ENCODE results near the gene SIN3B.
"Not testable (repeated sequence)": the region's sequence is repeated elsewhere in the genome, so short reads cannot be mapped to it uniquely, and the experiment has no call there.

Gene SIN3B, protein sequence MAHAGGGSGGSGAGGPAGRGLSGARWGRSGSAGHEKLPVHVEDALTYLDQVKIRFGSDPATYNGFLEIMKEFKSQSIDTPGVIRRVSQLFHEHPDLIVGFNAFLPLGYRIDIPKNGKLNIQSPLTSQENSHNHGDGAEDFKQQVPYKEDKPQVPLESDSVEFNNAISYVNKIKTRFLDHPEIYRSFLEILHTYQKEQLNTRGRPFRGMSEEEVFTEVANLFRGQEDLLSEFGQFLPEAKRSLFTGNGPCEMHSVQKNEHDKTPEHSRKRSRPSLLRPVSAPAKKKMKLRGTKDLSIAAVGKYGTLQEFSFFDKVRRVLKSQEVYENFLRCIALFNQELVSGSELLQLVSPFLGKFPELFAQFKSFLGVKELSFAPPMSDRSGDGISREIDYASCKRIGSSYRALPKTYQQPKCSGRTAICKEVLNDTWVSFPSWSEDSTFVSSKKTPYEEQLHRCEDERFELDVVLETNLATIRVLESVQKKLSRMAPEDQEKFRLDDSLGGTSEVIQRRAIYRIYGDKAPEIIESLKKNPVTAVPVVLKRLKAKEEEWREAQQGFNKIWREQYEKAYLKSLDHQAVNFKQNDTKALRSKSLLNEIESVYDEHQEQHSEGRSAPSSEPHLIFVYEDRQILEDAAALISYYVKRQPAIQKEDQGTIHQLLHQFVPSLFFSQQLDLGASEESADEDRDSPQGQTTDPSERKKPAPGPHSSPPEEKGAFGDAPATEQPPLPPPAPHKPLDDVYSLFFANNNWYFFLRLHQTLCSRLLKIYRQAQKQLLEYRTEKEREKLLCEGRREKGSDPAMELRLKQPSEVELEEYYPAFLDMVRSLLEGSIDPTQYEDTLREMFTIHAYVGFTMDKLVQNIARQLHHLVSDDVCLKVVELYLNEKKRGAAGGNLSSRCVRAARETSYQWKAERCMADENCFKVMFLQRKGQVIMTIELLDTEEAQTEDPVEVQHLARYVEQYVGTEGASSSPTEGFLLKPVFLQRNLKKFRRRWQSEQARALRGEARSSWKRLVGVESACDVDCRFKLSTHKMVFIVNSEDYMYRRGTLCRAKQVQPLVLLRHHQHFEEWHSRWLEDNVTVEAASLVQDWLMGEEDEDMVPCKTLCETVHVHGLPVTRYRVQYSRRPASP

DNA sequence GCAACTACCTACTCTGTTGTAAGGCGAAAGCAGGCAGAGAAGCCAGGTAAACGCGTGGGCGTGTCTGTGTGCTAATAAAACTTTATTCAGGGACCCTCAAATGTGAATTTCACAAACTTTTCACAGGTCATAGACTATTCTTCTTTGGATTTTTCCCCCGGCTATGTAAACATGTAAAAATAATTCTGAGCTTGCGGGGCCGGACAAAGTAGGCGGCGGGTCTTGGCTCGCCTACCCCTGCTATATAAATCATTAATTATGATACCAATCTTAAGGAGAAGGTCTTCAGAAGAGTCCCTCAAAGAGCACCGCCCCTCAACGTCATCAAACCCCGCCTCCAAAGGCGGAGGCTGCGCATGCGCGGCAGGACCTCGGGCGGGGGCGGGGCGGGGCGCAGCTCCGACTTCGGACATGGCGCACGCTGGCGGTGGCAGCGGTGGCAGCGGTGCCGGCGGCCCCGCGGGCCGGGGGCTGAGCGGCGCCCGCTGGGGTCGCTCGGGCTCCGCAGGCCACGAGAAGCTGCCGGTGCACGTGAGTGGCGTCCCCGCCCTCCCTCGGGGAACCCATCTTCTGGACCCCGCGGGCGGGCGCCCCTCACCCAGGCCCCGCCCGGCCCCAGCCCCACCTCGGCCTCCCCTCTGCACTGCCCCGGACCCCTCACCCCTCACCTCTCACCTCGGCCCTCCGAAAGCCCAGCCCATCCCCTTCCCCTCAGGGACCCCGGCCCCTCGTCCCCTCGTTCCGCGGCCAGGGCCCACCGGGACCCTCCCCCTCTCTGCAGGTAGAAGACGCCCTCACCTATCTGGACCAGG lies at the start of gene SIN3B:
Gene SIN3B, plus strand, starts transcription at position 389 of the 812 bp plus-strand sequence. Its CDS starts 23 bp downstream, at position 412.
- peak; percentile 71 to 90 for DNase-seq

DNA sequence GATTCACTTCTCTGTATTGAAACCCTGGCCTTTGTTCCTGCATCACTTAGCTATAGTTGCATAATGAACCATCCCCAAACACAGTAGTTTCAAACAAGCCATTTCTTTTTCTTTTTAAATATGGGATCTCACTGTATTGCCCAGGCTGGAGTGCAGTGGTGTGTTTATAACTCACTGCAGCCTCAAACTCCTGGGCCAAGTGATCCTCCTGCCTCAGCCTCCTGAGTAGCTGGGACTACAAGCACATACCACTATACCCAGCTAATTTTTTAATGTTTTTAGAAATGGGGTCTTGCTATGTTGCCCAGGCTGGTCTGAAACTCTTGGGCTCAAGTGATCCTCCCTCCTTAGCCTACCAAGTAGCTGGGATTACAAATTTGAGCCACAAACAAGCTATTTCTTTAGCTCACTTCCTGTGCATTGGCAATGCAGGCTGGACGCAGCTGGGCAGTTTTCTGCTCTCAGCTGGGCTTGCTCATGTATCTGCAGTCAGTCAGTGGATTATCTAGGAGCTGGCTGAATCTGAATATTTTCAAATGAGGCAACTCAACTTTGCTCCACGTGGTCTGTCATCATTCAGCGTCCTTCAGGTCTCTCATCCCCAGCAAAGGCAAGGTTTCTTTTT lies 49.5 kb upstream of the SIN3B start:
- no peak for DNase-seq

DNA sequence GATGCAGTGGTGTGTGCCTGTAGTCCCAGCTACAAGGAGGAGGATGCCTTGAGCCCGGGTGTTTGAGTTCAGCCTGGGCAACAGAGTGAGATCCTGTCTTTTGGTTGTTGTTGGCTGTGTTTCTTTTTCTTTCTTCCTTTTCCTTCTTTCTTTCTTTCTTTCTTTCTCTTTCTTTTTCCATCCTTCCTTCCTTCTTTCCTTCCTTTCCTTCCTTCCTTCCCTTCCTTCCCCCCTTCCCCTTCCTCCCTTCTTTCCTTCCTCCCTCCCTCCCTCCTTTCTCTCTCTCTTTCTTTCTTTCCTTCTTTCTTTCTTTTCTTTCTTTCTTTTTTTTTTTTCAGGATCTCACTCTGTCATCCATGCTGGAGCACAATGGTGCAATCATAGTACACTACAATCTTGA lies 46.5 kb upstream of the SIN3B start:
- no peak for DNase-seq

DNA sequence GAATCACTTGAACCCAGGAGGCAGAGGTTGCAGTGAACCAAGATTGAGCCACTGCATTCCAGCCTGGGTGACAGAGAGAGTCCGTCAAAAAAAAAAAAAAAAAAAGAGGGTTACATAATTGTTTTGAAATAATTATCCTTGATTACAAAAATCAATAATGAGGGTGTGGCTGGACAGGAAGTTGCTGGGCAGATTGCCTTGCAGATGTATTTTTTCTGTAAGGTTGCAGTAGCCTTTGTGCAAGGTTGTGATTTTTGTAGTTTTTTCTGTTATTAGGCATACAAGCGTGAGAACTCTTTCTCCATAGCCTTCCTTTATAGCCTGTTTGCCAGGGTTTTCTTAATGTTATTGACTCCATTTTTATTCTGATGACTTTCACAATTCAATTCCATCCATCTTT lies 40.7 kb upstream of the SIN3B start:
- no peak for DNase-seq

DNA sequence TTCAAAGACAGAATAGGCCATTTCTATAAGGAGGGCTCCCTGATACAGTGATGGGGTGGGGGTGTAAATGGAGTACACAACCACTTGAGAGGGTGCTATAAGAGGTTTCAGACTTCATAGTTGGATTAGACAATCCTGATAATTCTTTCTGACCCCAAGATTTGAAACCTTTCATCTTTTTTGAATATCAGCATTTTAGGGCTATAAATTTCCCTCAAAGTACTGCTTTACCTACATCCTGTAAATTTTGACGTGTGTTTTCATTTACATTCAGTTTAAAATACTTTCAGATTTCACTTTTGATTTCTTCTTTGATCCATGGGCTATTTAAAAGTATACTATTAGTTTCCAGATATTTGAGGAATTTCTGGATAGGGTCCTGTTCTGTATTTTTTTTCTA lies 40.0 kb upstream of the SIN3B start:
- no peak for DNase-seq

DNA sequence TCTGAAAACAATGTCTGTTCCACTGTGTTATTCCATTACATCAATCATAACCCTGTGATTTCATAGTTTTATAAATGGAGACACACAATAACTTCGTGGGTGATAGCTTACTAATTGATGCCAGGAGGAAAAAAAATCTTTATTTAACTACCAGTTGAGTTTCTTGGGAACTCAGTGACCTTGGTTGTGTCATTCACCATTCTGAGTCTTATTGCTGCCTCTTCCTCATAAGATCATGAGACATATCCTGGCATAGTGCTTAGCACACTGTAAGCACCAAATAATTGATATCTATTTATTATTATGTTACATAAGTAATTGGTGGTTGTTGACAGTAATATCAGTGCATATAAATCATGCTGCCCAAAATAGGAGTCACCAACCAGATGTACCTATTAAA lies 39.1 kb upstream of the SIN3B start:
- no peak for DNase-seq

DNA sequence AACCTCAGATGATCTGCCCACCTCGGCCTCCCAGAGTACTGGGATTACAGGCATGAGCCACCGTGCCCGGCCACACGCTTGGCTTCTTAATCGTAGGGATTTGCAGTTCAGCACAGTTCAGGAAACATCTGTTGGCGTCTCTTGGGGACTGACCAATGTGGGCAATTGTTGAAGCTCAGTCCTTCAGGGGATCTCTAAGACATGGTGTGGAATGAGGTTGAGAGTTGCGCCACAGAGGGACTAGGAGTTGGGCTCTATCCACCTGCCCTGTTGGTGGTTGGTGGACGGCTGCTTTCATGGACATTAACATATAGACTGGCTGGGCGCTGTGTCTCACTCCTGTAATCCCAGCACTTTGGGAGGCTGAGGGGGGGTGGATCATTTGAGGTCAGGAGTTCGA lies 37.3 kb upstream of the SIN3B start:
- peak in 1 of 2 experiments; percentile 9 for DNase-seq

DNA sequence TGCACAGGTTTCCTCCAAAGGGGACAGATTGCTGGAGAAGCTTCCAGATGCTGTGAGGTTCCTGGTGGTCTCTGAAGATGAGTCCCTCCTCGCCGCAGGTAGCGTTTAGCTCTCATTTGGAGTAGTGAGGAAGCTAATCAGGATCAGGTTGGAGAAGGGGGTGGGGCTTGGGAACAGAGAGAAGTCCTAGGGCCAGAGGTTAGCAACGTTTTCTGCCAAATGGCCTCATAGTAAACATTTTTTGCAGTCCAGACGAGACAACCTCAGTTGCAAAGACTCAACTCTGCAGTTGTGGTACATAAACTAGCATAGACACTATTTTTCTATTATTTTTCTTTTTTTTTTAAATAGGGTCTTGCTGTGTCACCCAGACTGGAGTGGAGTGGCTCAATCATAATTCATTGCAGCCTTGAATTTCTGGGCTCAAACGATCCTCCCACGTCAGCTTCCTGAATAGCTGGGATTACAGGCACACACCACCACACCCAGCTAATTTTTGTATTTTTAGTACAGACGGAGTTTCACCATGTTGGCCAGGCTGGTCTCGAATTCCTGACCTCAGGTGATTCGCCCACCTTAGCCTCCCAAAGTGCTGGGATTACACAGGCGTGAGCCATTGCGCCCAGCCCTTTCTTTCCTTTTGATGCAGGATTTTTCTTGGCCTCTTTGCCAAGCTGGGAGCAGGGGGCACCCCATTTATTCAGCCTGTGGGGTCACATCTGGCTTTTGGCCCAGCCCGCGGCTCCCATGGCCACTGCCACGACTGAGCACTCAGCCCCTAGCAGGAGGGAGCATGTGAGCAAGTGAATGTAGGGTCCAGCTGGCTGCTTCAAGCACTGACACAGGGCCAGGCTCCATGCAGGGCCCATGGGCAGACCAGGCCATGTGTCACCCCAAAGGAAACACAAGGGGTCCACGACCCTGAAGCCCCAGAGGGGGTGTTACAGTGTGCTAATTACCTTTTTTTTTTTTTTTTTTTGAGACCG lies 34.4 kb upstream of the SIN3B start:
- no peak for DNase-seq

DNA sequence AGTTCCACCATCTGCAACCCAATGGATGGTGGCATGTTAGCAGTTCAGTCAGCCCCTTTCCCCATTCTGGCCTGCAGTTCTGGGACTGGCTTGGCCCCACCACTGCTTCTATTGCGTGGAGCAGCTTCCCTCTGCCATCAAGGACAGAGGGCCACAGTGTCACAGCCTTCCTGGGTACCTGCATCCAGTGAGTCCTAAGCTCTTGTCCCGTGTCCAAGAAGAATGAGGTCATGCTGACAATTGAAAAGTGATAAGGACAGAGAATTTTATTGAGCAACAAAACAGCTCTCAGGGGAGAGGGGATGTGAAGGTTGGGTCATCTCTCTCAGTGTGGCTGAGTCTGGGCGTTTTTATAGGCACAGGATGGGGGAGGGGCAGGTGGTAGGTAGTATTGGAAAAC lies 33.5 kb upstream of the SIN3B start:
- no peak for DNase-seq

DNA sequence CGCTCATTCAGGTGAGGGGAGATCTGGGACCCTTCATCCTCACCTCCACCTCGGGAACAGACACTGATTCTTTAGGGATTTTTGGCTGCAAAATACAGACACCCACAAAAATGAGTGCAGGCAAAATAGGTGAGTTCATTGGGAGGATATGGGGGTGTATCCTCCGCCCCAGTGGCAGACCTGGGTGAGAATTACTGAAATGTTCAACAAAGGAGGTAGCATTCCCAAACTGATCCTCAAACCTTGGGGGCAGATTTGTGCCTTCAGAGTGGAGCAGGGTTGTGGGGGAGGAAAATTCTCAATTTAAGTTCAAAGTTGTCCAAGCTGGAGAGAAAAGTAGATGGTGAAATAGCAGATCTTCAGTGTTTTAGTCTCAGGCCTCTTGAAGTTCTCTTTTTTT lies 31.3 kb upstream of the SIN3B start:
- no peak for DNase-seq

DNA sequence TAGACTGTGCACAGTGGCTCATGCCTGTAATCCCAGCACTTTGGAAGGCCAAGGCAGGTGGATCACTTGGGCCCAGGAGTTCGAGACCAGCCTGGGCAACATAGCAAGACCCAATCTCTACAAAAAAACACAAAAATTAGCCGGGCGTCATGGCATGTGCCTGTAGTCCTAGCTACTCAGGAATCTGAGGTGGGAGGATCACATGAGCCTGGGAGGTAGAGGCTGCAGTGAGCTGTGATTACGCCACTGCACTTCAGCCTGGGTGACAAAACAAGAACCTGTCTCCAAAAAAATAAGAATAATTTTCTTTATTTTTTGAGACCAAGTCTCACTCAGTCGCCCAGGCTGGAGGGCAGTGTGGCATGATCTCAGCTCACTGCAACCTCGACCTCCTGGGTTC lies 30.9 kb upstream of the SIN3B start:
- DNase-seq = not testable (repeated sequence)

DNA sequence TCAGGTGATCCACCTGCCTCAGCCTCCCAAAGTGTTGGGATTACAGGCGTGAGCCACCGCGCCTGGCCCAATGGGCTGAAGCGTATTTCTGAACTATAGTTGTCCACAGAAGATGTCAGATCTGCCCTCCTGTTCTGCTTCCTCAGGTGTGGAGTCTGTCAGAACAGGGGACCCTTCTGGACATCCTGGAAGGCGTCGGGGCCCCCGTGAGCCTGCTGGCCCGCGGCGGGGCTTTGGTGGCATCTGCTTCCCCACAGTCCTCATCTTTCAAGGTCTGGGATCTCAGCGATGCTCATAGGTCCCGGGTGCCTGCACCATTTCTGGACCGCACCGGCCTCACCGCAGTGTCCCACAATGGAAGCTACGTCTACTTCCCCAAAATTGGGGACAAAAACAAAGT lies 29.5 kb upstream of the SIN3B start:
- DNase-seq = no peak

DNA sequence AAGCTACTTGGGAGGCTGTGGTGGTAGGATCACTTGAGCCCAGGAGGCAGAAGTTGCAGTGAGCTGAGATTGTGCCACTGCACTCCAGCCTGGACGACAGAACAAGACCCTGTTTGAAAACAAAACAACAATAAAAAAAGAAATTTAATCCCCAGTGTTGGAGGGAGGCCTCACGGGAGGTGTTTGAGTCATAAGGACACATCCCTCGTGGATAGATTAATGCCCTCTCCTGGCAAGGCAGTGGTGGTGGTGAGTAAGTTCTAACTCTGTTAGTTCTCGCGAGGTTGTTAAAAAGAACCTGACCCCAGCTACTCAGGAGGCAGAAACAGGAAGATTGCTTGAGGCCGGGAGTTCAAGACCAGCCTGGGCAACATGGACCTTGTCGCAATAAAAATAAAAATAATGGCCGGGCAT lies 27.6 kb upstream of the SIN3B start:
- DNase-seq = no peak

DNA sequence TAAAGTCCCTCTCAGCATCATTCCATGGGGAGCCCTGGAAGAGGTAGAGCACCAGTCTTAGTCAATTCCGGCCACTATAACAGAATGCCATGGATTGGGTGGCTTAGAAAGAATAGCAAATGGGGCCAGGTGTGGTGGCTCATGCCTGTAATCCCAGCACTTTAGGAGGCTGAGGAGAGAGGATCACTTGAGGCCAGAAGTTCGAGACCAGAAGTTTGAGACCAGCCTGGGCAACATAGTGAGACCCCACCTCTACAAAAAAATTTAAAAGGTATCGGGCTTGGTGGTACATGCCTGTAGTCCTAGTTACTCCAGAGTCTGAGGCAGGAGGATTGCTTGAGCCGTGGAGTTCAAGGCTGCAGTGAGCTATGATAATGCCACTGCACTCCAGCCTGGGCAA lies 25.0 kb upstream of the SIN3B start:
- DNase-seq = no peak

DNA sequence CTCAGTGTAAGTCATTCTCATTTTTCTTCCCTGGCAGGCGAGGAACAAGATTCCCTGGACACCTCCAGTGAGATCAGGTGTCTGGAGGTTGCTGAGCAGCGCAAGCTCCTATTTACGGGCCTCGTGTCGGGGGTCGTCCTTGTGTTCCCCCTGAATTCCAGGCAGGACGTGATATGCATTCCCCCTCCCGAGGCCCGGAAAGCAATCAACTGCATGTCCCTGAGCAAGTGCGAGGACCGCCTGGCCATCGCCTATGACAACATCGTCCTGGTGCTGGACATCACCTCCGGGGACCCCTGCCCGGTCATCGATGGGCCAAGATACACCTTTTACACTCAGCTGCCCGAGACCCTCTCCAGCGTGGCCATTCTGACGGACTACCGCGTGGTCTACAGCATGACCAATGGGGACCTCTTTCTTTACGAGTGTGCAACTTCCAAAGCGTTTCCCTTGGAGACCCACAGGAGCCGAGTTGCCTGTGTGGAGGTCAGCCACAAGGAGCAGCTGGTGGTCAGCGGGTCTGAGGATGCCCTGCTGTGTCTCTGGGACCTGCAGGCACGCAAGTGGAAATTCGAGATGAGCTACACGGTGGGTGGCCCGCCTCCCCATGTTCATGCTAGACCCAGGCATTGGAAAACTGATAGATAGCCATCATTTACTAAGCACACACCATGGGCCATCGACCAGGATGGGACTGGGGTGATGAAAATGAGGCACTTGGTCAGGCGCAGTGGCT lies 21.5 kb upstream of the SIN3B start:
- no peak for DNase-seq

DNA sequence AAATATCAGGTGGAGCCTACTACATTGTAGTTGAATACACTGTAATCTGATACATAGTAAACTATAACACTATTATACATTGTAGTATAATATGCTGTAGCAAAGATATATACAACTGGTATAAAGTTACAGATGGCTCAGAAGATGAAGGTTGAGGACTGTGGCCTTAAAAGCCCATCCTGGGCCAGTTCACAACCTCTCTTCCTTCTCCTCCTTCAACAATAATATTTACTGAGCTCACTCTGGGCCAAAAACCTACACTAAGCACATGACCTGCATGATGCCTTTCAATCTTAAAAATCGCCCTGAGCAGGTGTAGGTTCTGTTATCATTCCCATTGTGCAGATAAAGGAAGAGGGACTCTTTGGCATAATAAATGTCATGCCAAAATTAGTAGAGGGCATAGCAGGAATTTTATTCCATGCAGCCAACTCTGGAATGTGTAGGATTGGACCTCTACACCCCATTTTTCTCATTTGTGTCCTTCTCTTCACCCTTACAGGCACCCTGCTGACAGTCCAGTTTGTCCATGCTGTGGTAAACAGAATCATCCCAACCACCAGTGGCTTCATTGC lies 14.6 kb upstream of the SIN3B start:
- no peak for DNase-seq

DNA sequence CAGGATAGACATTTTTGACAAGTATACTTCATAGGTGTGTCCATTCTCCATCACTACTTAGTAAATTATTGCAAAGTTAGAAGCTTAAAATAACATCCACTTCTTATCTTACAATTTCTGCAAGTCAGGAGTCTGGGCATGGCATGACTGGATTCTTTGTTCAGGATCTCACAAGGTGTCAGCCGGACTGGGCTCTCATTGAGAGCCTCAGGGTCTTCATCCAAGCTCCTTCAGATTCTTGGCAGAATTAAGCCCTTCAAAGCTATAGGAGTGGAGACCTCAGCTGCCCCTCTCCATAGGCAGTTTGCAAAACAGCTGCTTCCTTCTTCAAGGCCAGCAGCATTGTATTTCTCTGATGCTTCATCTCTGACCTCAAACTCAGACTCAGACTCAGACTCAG lies 9.1 kb upstream of the SIN3B start:
- no peak for DNase-seq

DNA sequence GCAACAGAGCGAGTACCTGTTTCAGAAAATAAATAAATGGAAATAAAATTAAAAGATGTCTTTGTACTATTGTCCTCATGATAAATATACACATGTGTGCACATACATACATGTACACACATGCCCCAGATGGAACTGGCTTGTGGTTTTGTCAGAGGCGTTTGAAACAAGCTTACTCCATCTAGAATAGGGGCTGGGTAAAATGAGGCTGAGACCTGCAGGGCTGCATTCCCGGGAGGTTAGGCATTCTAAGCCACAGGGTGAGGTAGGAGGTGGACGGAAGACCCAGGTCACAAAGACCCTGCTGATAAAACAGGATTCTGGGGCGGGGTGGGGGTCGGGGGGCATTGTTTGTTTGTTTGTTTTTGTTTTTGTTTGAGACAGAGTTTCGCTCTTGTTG lies 8.1 kb upstream of the SIN3B start:
- DNase-seq = no peak

DNA sequence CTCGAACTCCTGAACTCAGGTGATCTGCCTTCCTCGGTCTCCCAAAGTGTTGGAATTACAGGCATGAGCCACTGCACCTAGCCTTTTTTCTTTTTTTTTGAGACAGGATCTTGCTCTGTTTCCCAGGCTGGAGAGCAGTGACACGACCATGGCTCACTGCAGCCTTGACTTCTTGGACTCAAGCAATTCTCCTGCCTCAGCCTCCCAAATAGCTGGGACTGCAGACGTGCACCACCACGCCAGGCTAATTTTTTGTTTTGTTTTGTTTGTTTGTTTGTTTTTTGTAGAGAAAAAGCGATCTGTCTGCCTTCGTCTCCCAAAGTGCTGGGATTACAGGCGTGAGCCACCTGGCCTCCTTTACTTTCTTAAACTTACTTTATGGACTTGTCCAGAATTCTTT lies 6.5 kb upstream of the SIN3B start:
- DNase-seq = no peak
